ENCODE data around the gene INPP5B.

DNA sequence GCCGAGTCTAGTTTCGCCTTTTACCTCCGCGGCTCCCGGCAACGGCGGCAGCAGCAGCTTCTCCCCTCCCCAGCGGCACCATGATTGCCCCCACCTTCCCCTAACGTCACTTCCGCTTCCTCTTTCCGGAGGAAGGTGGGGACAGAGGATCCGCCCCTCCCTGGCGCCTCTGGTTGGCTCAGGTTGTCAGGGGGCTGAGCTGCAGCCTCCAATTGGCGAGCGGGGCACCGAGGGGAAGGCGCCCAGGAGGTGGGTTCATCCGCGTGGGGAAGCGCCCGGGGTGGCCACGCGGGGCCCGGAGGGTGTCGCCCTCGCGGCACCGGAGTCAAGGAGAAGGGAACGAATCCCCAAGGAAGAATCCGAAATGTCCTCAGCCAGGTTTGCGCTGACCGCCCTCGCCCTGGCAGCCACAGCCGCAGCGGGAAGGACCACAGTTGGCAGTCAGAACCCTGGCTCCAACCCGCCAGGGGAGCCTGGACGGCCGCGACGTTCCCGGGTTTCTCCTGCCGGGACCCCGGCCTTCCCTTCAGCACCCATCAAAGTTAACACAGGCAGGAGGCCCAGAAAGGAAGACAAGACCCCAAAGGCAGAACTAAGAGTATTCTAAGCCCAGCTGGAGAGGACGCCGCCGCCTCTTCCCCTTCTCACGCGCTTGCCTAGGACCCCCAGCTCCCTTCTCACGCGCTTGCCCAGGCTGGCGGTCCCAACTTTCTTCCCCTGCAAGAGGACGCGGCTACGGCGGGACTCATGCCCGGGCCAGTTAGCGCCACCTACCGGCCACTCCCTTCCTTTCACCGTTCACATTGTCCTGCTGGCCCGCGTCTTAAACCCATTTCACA is 87.1 kb downstream of the INPP5B start, which contains the start of gene MTF1:
- TF ChIP-seq CTCF (IDR thresholded peaks at IDR 0.05): peak; percentile 84 to 90 (median 88)
- no peak for TF ChIP-seq EP300 (IDR thresholded peaks at IDR 0.05)
- TF ChIP-seq POLR2A (IDR thresholded peaks at IDR 0.05): peak; percentile 68
- TF ChIP-seq POLR2AphosphoS5 (IDR thresholded peaks at IDR 0.05): peak; percentile 86

Measured in gastroesophageal sphincter (tissue), 3 donors.